ENCODE measurements around the gene HDAC5. TPM values are rescaled to one million over a fixed set of nuclear protein-coding genes. Genes with fewer than 3 reads are reported as not detected.

Gene HDAC5
- total RNA-seq, 2 experiments from 2014 or later = 31.4 to 41.5 TPM

DNA sequence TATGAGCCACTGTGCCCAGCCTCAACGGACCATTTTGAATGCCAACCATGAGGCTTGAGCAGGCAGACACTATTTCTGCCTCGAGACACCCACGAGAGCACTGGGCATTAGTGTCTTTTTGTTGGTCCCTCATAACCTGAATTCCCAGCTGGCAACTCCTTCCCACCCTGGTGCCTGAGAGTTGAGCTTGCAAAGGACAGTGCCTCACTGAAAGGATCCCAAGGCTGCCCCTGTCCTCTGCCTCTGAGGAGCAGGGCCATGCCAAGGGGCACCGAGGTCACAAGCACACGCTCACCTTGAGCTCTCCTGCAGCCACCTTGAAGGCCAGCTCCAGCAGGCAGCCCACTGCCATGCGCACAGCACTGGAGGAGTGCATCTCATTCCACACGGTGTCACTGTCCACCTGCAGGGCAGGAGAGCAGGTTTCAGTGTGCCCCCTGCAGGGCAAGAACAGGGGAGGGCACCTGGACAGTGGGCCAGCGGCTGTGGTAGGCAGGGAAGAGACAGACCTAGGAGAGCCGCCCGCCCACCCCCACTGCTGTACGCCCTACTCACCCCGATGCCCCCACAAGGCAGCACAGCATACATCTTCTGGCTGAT, 40.1 kb downstream of the HDAC5 start:
- H4K20me1 ChIP-seq (ENCODE audit: insufficient read depth, low read length) = no peaks in the 10 kb centered on the region
- POLR2A ChIA-PET = no interaction called here
- CTCF ChIA-PET (ENCODE audit: unreplicated experiment) = interaction anchor here (0.8 kb wide), 1 partner anchor 137 kb away, joined by 9 read pairs; no protein-coding TSS in a partner anchor
- H3K4me1 ChIP-seq (ENCODE audit: insufficient read depth, low read length, poor library complexity, severe bottlenecking) = peaks cover 6% of the 10 kb centered on the region
- no peaks in the 10 kb centered on the region for H3K79me2 ChIP-seq (ENCODE audit: insufficient read depth, low read depth, low read length)
- no TSS peak for BruUV-seq (replicated peaks)
- H3K36me3 ChIP-seq (ENCODE audit: insufficient read depth, low read length) = peaks cover 22% of the 10 kb centered on the region
- no peaks in the 10 kb centered on the region for H3K9me3 ChIP-seq (ENCODE audit: low read length)
- H3K4me3 ChIP-seq (ENCODE audit: low read depth, low read length, poor library complexity, severe bottlenecking) = no peak overlapping the region
- intact Hi-C loops (cut with micrococcal nuclease; ENCODE audit: unreplicated experiment) = no loop called here
- no peak overlapping the region for H2AFZ ChIP-seq (ENCODE audit: low read length)
- TF ChIP-seq, protein P1, sequence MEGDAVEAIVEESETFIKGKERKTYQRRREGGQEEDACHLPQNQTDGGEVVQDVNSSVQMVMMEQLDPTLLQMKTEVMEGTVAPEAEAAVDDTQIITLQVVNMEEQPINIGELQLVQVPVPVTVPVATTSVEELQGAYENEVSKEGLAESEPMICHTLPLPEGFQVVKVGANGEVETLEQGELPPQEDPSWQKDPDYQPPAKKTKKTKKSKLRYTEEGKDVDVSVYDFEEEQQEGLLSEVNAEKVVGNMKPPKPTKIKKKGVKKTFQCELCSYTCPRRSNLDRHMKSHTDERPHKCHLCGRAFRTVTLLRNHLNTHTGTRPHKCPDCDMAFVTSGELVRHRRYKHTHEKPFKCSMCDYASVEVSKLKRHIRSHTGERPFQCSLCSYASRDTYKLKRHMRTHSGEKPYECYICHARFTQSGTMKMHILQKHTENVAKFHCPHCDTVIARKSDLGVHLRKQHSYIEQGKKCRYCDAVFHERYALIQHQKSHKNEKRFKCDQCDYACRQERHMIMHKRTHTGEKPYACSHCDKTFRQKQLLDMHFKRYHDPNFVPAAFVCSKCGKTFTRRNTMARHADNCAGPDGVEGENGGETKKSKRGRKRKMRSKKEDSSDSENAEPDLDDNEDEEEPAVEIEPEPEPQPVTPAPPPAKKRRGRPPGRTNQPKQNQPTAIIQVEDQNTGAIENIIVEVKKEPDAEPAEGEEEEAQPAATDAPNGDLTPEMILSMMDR (conservative IDR thresholded peaks at IDR 0.05; ENCODE audit: low read length) = no peak; the same call in 1 of the 2 replicates
- TF ChIP-seq EZH2phosphoT487 (IDR thresholded peaks at IDR 0.05; ENCODE audit: borderline replicate concordance, low read depth, low read length) = no peak
- H3K4me2 ChIP-seq (ENCODE audit: low read length) = no peak overlapping the region
- no peak overlapping the region for H3K27ac ChIP-seq (ENCODE audit: low read depth, low read length, poor library complexity, severe bottlenecking)
- H3K9me2 ChIP-seq (ENCODE audit: insufficient read depth, low read length) = no peaks in the 10 kb centered on the region
- DNase-seq (ENCODE audit: low spot score) = peak; percentile 13

GRCh38 chr17:44082256-44082927, 41.0 kb downstream of the HDAC5 start:
- Histone ChIP-seq H3K27ac (ENCODE audit: low read depth, low read length, poor library complexity, severe bottlenecking) (no peak overlapping the region), H4K20me1 (ENCODE audit: insufficient read depth, low read length) (no peaks in the 10 kb centered on the region), H3K4me1 (ENCODE audit: insufficient read depth, low read length, poor library complexity, severe bottlenecking) (peaks cover 6% of the 10 kb centered on the region), H3K4me2 (ENCODE audit: low read length) (no peak overlapping the region), H3K4me3 (ENCODE audit: low read depth, low read length, poor library complexity, severe bottlenecking) (no peak overlapping the region), H3K9me2 (ENCODE audit: insufficient read depth, low read length) (no peaks in the 10 kb centered on the region), H3K79me2 (ENCODE audit: insufficient read depth, low read depth, low read length) (no peaks in the 10 kb centered on the region), H3K36me3 (ENCODE audit: insufficient read depth, low read length) (peaks cover 28% of the 10 kb centered on the region; the same call in 1 of the 2 replicates), H3K9me3 (ENCODE audit: low read length) (no peaks in the 10 kb centered on the region), H2AFZ (ENCODE audit: low read length) (no peak overlapping the region)
- ChIA-PET CTCF (ENCODE audit: unreplicated experiment) (no interaction called here), POLR2A (no interaction called here)
- no TSS peak for BruUV-seq (replicated peaks)
- TF ChIP-seq, protein P1 (conservative IDR thresholded peaks at IDR 0.05; ENCODE audit: low read length) = no peak
- no peak for TF ChIP-seq EZH2phosphoT487 (IDR thresholded peaks at IDR 0.05; ENCODE audit: borderline replicate concordance, low read depth, low read length)
- DNase-seq (ENCODE audit: low spot score) = no peak
- intact Hi-C loops (cut with micrococcal nuclease; ENCODE audit: unreplicated experiment) = no loop called here

GRCh38 chr17:44081681-44082080, 41.8 kb downstream of the HDAC5 start:
- Histone ChIP-seq H2AFZ (ENCODE audit: low read length) (no peak overlapping the region), H3K4me2 (ENCODE audit: low read length) (no peak overlapping the region), H3K9me2 (ENCODE audit: insufficient read depth, low read length) (no peaks in the 10 kb centered on the region), H3K4me3 (ENCODE audit: low read depth, low read length, poor library complexity, severe bottlenecking) (no peak overlapping the region), H3K79me2 (ENCODE audit: insufficient read depth, low read depth, low read length) (no peaks in the 10 kb centered on the region), H3K9me3 (ENCODE audit: low read length) (no peaks in the 10 kb centered on the region), H3K4me1 (ENCODE audit: insufficient read depth, low read length, poor library complexity, severe bottlenecking) (peaks cover 6% of the 10 kb centered on the region), H3K36me3 (ENCODE audit: insufficient read depth, low read length) (peaks cover 35% of the 10 kb centered on the region; the same call in 1 of the 2 replicates), H4K20me1 (ENCODE audit: insufficient read depth, low read length) (no peaks in the 10 kb centered on the region), H3K27ac (ENCODE audit: low read depth, low read length, poor library complexity, severe bottlenecking) (no peak overlapping the region)
- BruUV-seq (replicated peaks) = no TSS peak
- CTCF ChIA-PET (ENCODE audit: unreplicated experiment) = no interaction called here
- intact Hi-C loops (cut with micrococcal nuclease; ENCODE audit: unreplicated experiment) = no loop called here
- POLR2A ChIA-PET = no interaction called here
- TF ChIP-seq, protein P1 (conservative IDR thresholded peaks at IDR 0.05; ENCODE audit: low read length) = no peak
- no peak for TF ChIP-seq EZH2phosphoT487 (IDR thresholded peaks at IDR 0.05; ENCODE audit: borderline replicate concordance, low read depth, low read length)
- DNase-seq (ENCODE audit: low spot score) = no peak

Measured in OCI-LY7 (cell line).